Right renal cortex interstitium (tissue), 3 donors: ENCODE measurements around the gene MTIF2. TPM values are rescaled to one million over a fixed set of nuclear protein-coding genes. Genes with fewer than 3 reads are reported as not detected.
"Not testable (repeated sequence)": the region's sequence is repeated elsewhere in the genome, so short reads cannot be mapped to it uniquely, and the experiment has no call there.

Experiments used
- DNase-seq, 3 donors: peaks; one replicate each; pipeline ENCODE4 v3.0.0-alpha.2; 2013; ENCODE audit warnings: low read depth in 3 of 3, low spot score in 2 of 3
- polyA plus RNA-seq, 3 donors: library from polyadenylated mRNA; unstranded; fragments of 120-200 nt; gene quantifications; one replicate each; pipeline ENCODE4 v1.2.1, GENCODE V29; 2013; ENCODE audit not compliant: insufficient read length in 3 of 3

The MTIF2 gene
- polyA plus RNA-seq, 3 donors = 45.2 to 51.5 (median 46.0) TPM

DNA sequence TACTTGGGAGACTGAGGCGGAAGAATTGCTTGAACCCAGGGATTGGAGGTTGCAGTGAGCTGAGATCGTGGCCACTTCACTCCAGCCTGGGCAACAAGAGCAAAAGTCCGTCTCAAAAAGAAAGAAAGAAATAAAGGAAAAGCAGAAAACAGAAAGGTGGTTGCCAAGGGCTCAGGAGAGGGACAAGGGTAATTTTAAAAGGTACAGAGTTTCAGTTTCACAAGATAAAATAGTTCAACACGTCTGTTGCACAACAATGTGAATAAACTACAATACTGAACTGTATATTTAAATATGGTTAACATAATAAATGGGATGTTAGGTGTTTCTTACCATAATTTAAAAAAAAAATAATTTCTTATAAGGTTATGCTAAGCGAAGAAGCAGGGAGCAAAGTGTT lies 23.6 kb downstream of the MTIF2 start:
- DNase-seq = no peak

DNA sequence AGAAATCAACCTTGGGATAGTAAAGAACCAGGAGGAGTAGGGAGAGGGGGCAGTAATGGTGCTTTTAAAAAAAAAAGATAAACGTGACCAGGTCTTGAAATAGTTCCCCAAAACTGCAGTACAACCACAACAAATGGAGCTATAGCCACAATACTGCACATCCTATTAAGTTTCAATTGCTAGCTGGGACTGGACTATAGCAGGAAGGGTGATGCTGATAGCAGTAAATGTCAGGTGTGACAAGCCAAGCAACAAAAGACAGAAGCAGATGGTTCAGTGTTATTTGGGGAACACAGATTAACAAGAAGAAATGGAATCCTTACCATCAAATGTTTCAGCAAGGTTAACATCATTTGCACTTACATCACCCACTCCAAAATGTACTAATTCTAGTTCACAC lies 26.4 kb downstream of the MTIF2 start:
- DNase-seq = no peak

DNA sequence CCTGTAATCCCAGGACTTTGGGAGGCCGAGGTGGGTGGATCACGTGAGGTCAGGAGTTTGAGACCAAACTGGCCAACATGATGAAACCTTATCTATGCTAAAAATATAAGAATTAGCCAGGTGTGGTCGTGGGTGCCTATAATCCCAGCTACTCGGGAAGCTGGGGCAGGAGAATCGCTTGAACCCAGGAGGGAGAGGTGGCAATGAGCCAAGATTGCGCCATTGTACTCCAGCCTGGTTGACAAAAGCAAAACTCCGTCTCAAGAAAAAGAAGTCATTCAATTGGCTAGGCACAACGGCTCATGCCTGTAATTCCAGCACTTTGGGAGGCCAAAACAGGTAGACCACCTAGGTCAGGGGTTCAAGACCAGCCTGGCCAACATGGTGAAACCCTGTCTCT lies 27.4 kb downstream of the MTIF2 start:
- DNase-seq = not testable (repeated sequence)

DNA sequence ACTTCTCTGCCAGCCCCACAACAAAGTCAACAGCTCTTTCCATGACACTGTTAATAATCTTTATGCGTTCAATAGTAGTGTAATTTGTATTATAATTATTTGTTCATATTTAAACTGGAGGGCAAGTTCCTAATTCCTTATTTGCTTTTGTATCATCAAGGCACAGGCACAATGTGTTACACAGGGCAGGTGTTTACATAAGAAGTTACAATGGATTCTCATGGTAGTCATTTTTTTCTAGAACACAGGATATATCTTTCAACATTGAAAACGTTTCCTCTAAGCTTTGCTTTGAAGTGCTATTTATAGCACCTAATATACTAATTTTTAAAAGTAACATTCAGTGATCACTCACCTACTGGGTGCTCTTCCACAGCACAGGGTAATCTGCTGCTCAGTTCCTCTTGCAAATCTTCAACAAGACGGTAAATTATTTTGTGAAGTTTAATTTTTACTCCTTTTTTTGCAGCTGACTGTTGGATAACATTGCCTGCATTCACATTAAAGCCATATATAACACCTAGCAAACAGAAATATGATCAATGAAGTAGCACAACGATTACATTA lies 29.3 kb downstream of the MTIF2 start:
- no peak for DNase-seq

DNA sequence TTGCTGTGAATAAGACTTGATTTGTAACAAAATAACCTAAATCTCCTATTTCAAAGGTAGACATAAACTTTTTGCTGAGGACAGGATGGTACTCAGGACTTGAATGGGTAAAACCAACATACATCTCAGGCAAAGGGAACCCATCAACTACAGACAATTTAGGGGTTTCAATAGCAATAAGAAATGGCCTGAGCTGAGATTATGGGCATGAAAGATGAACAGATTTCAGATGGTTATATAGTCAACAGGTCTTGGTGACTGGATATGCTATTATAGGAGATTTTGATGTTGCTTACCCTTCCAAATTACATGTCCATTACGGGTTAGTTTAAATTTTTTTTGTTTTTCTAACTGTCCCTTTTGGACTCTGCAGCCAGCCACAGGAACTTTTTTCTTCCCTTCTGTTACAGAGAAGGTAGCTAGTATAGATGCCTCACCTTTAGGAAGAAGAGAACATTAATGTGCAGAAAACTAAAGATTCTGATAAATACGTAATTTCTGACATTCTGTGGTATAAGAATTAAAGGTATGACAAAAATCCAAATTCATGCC lies 32.0 kb downstream of the MTIF2 start:
- no peak for DNase-seq

DNA sequence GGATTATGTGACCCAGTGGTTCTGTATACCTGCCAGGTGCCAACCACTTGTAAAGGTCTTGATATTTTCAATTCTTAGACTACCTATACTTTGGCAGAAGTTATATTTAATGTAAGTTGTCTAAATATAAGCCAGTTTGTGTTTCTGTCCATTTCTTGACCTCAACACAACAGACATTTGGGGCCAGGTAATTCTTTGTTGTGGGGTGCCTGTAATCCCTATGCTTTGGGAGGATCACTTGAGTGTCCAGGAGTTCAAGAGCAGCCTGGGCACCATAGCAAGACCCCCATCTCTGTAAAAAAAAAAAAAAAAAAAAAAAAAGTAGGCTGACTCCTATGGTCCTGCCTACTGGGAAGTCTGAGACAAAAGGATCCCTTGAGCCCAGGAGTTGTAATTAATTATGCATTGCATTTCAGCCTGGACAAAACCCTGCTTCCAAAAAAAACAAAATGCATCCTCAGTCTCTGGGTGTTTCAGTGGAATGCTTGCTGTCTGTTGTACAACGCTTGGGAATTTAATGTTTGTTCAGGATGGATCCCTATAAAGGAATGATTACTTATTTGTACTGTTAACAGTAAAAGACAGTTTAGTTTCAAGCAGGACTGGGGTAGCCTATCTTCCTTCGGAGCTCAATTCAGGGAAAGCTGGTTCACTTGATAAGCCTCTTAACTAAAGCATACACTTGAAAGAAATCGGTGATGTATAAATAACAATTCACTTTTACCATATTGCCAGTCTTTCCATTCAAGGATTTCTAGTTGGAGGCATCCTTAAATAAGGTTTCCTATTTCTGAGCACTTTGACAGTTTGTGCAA lies 33.1 kb downstream of the MTIF2 start:
- no peak for DNase-seq

DNA sequence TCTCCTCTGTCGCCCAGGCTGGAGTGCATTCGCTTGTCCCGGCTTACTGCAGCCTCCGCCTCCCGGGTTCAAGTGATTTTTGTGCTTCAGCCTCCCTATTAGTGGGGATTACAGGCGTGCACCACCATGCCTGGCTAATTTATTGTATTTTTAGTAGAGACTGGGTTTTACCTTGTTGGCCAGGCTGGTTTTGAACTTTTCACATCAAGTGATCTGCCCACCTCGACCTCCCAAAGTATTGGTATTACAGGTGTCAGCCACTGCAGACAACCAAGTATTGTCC lies 35.4 kb downstream of the MTIF2 start:
- DNase-seq = no peak

DNA sequence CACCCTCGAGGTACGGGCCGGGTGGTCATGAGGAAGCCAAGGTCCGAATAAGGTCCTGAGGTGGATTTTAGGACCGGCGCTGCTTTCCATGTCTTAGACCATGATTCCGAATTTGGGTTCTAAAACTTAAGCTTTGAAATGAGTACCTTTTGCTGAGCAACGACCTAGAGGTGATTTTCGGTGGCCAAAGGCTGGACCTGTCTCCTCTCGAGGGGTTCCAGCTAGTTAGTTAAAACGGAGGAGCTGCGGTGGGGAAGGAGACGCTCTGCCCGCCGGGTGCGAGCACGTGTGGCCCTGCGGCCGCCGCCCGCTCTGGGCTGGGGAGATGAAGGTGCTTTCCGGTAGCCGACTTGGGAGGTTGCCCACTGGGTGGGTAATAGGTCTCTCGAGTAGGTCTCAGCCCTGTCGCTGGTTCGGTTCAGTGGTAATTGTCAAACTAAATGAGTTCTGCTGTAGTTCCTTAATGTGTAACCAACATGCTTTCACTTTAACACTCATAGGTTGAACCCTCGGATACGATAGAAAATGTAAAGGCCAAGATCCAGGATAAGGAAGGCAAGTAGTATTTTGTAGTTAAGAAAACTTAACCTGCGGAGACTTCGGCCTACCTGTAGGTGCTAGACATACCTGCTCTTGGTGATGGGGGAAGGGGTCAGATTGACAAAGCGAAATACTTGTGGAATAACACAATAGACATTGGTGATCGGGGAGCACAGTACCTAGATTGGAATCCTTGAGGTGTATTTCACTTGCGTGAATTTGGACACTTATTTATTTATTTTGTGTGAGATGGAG lies 36.0 kb downstream of the MTIF2 start:
- DNase-seq = no peak

DNA sequence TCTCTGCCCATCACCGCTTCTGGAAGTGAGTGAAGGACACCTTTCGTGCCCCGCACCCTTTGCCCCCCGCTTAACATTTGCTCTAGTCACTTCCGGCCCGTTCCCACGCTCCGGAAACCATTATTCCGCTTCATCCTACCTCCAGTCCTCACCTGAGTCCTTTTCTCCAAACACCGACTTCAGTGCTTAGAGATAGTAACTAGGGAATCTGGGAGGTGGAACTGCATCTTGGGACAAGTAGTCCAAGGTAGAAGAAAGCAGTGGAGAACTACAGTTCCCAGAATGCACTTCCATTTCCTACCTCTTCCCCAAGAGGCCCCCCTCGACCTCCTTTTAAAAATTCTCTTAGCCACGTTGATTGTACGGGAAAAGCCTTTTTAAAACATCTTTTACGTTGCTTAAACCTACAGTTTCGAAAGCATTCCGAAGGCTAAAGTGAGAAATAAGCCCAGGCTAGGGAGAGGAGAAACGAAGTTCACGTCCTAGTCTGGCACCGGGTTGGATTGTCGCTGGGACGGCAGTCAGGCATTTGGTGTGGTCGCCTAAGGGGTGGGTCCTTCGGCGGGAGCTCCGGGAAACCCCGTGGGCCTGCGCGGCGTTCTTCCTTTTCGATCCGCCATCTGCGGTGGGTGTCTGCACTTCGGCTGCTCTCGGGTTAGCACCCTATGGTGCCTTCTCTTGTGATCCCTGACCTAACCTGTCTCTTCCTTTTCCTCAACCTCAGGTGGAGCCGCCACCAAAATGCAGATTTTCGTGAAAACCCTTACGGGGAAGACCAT lies 36.8 kb downstream of the MTIF2 start, which contains the start of the genes CLHC1 and RPS27A:
CLHC1 (minus strand) TSS at position 210 of the 779 bp plus-strand sequence. CDS start 9,882 bp downstream, outside the sequence.
RPS27A (plus strand) TSS at position 605 of the 779 bp plus-strand sequence; CDS start at position 742, 137 bp downstream.
- DNase-seq = peak; percentile 95 to 99 (median 96)

DNA sequence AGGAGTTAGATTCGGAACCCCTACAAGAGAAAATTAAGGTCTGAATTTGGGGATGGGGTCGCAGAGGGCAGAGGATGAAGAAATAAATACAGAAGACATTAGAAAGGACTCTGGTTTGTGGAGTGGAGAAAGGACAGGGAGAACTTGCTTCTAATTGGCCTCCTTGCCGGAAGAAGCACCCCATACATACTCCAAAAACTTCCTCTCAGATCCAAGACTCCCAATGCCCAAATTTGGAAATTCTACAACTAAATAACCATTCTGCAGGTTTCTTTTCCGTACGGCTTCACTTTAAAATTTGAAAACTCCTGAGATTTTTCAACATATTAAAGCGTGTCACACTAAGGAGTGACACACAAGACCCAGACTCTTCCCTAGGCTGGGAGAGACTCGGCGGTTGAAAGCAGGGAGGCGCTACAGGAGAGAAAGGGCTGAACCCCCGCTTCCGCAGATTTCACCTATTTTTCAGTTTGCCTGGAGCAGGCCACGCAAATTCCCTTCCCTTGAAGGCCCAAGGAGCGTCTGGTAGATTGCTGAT lies 37.4 kb downstream of the MTIF2 start:
- DNase-seq = no peak

DNA sequence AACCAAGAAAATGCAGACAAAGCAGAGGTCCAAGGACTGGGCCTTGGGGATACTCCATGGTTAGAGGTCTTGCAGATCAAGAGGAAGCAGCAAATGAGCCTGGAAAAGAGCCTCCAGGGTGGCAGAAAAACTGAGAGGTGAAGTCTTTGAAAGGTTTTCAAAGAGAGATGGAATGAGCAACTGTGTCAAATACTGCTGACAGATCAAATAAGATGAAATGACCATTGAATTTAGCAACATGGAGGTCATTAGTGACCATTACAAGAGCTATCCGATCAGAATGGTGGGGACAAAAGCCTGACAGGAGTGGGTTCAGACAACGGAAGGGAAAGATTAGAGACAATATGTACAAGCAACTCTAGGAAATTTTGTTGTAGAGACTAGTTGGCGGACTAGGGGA lies 38.5 kb downstream of the MTIF2 start:
- no peak for DNase-seq

DNA sequence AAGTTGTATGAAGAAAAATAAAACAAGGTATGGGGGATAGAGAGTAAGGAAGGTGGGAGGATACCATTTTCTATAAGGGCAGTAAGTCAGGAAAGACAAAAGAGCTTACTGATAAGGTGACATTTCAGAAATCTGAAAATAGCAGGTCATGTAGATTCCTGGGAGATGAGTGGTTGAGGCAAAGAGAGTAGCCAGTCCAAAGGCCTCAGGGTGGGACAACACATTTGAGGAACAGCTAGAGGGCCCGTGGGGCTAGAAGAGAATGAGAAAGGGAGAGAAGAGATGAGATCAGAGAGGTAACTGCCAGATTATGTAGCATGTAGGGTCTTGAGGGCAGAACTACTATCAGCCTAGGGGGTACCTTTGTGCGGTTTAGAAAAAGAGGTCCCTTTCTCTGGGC lies 39.8 kb downstream of the MTIF2 start:
- no peak for DNase-seq

DNA sequence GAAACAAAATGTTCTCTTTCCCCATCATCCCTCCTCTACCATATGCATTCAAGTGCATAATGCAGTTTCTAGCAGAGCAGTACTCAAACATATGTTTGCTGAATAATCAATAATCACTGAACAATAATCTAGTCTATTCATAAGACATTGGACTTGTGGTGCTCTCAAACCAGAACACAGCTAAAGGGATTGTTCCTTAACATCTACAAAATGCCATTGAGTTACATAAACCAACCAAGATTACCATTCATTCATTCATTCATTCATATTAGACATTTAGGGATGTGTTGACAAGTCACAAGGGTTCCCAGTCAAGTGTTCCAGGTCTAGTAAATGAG lies 40.8 kb downstream of the MTIF2 start:
- DNase-seq = no peak

DNA sequence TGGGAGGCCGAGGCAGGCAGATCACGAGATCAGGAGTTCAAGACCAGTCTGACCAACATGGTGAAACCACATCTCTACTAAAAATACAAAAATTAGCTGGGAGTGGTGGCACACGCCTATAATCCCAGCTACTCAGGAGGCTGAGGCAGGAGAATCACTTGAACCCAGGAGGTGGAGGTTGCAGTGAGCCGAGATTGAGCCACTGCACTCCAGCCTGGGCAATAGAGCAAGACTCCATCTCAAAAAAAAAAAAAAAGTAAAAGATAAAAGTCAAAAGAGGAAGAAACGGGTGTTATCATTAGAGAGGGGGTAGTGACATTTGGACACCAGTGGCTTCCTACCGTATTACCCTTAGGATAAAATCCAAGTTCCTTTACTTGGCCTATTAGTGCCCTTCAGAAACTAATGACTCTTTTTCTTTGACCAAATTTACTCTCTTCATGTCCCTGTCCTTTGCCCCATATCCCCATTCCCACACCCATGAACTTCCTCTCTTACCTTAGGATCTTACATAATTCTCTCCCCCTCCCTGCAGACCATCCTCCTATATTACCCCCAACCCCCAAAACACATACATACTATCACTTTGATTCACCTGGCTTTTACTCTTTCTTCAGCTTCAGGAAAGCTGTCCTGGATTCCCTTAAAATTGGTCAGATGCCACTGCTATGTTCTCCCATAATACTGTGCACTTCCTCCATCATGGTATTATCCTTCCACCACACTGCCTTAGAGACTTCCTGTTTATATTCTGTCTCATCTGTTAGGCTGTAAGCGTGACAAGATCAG lies 41.4 kb downstream of the MTIF2 start:
- DNase-seq = not testable (repeated sequence)

DNA sequence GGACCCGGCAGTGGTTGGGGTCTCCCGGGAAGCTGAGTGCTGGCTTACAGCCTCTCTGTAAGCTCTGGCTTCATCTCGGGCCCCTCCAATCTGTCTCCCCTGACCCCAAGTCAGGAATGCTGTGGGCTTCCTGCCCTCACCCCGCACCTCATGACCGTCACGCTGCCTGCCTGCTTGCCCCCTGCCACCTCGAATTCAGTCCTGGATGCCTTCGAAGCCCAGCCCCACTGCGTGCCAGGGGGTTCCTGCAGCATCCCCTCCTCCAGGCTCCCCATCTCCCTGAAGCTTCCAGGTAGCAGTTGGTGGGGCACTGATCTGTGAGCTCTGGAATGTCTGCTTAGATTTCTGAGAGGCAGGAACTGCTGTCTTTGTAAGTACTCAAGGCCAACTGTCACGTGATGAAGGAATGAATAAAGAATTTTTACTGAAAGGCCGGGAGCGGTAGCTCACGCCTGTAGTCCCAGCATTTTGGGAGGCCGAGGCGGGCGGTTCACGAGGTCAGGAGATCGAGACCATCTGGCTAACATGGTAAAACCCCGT lies 43.5 kb downstream of the MTIF2 start:
- no peak for DNase-seq

DNA sequence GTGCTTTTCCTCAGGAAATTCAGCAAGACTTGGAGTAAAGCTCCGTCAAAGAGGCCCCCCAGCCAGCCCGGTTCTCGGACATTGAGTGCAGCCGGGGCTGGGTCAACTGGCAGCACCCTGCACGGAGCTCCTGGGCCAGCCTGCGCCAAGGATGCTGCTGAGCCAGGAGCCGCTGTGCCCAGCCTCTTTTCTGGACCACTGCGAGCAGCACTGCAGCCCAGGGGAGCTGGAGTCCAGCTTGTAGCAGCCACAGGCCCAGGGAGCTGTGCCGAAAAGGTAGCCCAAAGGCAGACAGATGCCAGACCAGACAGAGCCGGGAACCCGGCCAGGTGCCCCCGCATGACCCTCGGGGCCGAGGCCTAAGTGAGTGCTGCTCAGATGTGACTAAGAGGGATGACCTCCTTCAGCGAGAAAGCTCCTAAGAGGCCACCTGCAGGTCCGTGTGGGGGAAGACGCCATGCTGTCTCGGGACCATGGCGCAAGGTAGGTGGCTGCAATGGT lies 44.2 kb downstream of the MTIF2 start:
- DNase-seq = no peak

DNA sequence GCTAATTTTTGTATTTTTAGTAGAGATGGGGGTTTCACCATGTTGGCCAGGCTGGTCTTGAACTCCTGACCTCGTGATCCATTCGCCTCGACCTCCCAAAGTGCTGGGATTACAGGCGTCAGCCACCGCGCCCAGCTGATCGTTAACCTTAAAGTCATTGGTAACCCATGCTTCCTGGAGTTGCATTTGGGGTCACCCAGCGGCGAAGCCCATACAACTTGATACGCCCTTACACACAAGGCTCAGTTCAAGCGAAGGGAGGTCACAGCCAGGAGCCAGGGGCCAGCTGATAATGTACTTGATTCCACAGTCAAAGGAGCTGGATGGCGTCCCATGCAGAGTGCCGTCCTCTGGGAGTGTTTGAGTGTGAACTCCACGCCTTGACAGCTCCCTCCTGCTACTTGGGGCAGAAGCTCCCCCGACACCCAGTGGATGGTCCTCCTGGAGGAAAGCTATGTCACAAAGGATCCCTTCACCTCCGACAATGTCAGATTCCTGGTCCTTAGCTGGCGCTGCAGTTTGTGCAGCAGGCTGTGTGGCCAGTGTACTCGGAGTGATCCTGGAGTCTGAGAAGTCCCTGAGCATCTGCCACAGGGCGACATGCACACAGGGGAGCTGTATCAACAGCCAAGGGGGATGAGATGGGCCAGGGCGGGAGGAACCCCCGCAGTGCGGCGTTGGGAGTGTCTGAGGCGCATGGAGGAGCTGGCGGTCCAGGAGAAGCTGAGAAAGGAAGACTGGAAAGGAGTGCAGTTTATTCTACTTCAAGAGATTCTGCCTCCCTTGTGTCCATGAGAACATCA lies 44.9 kb downstream of the MTIF2 start:
- no peak for DNase-seq

DNA sequence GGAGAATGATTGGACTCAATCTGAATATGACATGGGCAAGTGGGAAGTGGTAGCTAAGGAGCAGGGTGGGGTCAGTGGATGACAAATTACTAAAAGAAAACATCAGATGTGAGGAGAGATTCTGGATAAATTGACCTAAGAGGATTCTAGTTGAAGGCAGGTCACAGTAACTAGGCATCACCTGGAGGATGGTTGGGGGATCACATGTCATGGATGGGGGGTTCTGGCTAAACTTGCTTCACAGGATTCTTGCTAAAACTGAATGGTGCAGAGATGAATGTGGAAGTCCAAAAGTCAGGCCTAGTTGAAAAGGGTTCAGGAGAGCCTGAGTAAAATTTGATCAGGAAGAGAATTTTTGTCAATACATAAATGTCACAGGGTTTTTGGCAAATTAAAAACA lies 55.2 kb downstream of the MTIF2 start:
- DNase-seq = no peak
